Naive thymus-derived CD4-positive, alpha-beta T cell (primary cell): ENCODE measurements around the gene SYNPO. TPM values are rescaled to one million over a fixed set of nuclear protein-coding genes. Genes with fewer than 3 reads are reported as not detected.

Source experiments
- ATAC-seq: fragments of 150-1000 bp; cut with Tn5 transposase; 2 replicates; pipeline ENCODE4 v1.10.0; 2021; ENCODE audit warnings: mild to moderate bottlenecking, moderate library complexity
- CTCF ChIA-PET: fragments of 350-600 bp; sonication (Branson Sonifier 250); formaldehyde crosslinking; loops from one replicate; lab custom pipeline; 2021; ENCODE audit warnings: antibody characterized with exemption; lab: Charles Lee
- POLR2A ChIA-PET: fragments of 350-600 bp; sonication (Branson Sonifier 250); formaldehyde crosslinking; loops from one replicate; lab custom pipeline; 2021; ENCODE audit warnings: antibody characterized with exemption, inconsistent platforms; lab: Charles Lee
- DNase-seq, 9 donors: peaks; one replicate each; pipeline versions ENCODE4 v3.0.0 to v3.0.0-alpha.2; 2020 to 2022; ENCODE audit warnings: mixed read lengths in 1 of 9
- H3K27ac ChIP-seq: one replicate; pipeline ENCODE4 v1.7.0; 2013; ENCODE audit warnings: mild to moderate bottlenecking, low read depth, low read length, moderate library complexity
- H3K27me3 ChIP-seq, 2 donors: one replicate each; pipeline ENCODE4 v1.7.0; 2013; ENCODE audit warnings: low read length in 2 of 2, mild to moderate bottlenecking in 2 of 2, moderate library complexity in 2 of 2; ENCODE audit not compliant: control insufficient read depth in 2 of 2, insufficient read depth in 2 of 2
- H3K36me3 ChIP-seq, 3 experiments: 1 replicate in 2 of 3; 2 replicates in 1 of 3; pipeline ENCODE4 v1.7.0; 2013; ENCODE audit warnings: low read length in 3 of 3, mild to moderate bottlenecking in 3 of 3, moderate library complexity in 1 of 3; ENCODE audit not compliant: insufficient read depth in 3 of 3, control insufficient read depth in 2 of 3
- H3K4me1 ChIP-seq, 2 donors: one replicate each; pipeline ENCODE4 v1.7.0; 2013; ENCODE audit warnings: low read length in 2 of 2, mild to moderate bottlenecking in 2 of 2, moderate library complexity in 1 of 2; ENCODE audit not compliant: control insufficient read depth in 2 of 2, insufficient read depth in 2 of 2
- H3K4me3 ChIP-seq: 2 replicates; pipeline ENCODE4 v1.7.0; 2013; ENCODE audit warnings: mild to moderate bottlenecking, low read length
- H3K9me3 ChIP-seq, 3 experiments: 1 replicate in 2 of 3; 2 replicates in 1 of 3; pipeline ENCODE4 v1.7.0; 2013; ENCODE audit warnings: low read length in 3 of 3; ENCODE audit not compliant: control insufficient read depth in 2 of 3
- H3K27ac Mint-ChIP-seq, 9 donors: one replicate each; pipeline ENCODE4 v1.8.0; 2020 to 2022; ENCODE audit warnings: mixed read lengths in 9 of 9, mild to moderate bottlenecking in 8 of 9, moderate library complexity in 5 of 9, inconsistent platforms in 2 of 9
- H3K27me3 Mint-ChIP-seq, 5 donors: one replicate each; pipeline ENCODE4 v1.8.0; 2021 to 2022; ENCODE audit warnings: mixed read lengths in 5 of 5, mild to moderate bottlenecking in 1 of 5
- H3K36me3 Mint-ChIP-seq, 5 donors: one replicate each; pipeline ENCODE4 v1.8.0; 2020 to 2022; ENCODE audit warnings: mixed read lengths in 5 of 5, mild to moderate bottlenecking in 3 of 5, inconsistent platforms in 1 of 5
- H3K4me1 Mint-ChIP-seq, 7 donors: one replicate each; pipeline ENCODE4 v1.8.0; 2020 to 2022; ENCODE audit warnings: mixed read lengths in 7 of 7, mild to moderate bottlenecking in 3 of 7, inconsistent platforms in 1 of 7
- H3K4me3 Mint-ChIP-seq, 10 donors: one replicate each; pipeline ENCODE4 v1.8.0; 2020 to 2022; ENCODE audit warnings: mild to moderate bottlenecking in 10 of 10, mixed read lengths in 10 of 10, moderate library complexity in 6 of 10, inconsistent platforms in 2 of 10
- H3K9me3 Mint-ChIP-seq, 11 donors: one replicate each; pipeline ENCODE4 v1.8.0; 2020 to 2022; ENCODE audit warnings: mixed read lengths in 11 of 11, mild to moderate bottlenecking in 4 of 11, inconsistent platforms in 1 of 11, moderate library complexity in 1 of 11
- intact Hi-C, 2 donors: fragments of 100-400 bp; cut with micrococcal nuclease; formaldehyde crosslinking; loops; one replicate each; pipeline ENCODE4 v1.15.1; 2023
- polyA plus RNA-seq, 2 donors: library from polyadenylated mRNA; unstranded; fragments of 300-500 nt; fragmentation: Illumina TruSeq; gene quantifications; one replicate each; pipeline ENCODE4 v1.2.3, GENCODE V29; 2021
- total RNA-seq, 6 experiments: library from RNA in 5 of 6; stranded (reverse) in 5 of 6; gene quantifications; 1 replicate in 5 of 6; 2 replicates in 1 of 6; pipeline ENCODE4 v1.2.3 and lab custom pipeline; 2021 to 2026

SYNPO gene
- total and polyA plus RNA-seq, 7 experiments from 2014 or later = 0.07 to 0.59 (median 0.12) TPM; not detected in 3

GRCh38 chr5:150650021-150651006, 9.9 kb downstream of the SYNPO start:
- H3K27ac Mint-ChIP-seq = no peak overlapping the region
- H3K36me3 ChIP-seq = no peaks in the 10 kb centered on the region
- POLR2A ChIA-PET = no interaction called here
- H3K9me3 Mint-ChIP-seq = no peaks in the 10 kb centered on the region
- no peak for DNase-seq
- peaks cover 0 to 11% (median 0%) of the 10 kb centered on the region in 5 donors for H3K27me3 Mint-ChIP-seq
- H3K4me1 ChIP-seq = no peaks in the 10 kb centered on the region
- H3K9me3 ChIP-seq = no peaks in the 10 kb centered on the region
- H3K27ac ChIP-seq = no peak overlapping the region
- H3K4me1 Mint-ChIP-seq = peaks cover 0 to 2% (median 0%) of the 10 kb centered on the region in 7 donors
- intact Hi-C loops = no loop called here
- CTCF ChIA-PET = no interaction called here
- no peaks in the 10 kb centered on the region for H3K27me3 ChIP-seq
- no peak overlapping the region for H3K4me3 Mint-ChIP-seq
- no peaks in the 10 kb centered on the region for H3K36me3 Mint-ChIP-seq
- no peak for ATAC-seq
- H3K4me3 ChIP-seq = no peak overlapping the region

- Mint-ChIP-seq H3K27me3 (peaks cover 0 to 15% (median 0%) of the 10 kb centered on the region in 5 donors), H3K4me1 (peaks cover 0 to 4% (median 0%) of the 10 kb centered on the region in 7 donors), H3K36me3 (no peaks in the 10 kb centered on the region), H3K4me3 (no peak overlapping the region), H3K27ac (peak overlapping the region in 2 of 9 donors; percentile 22 to 36), H3K9me3 (no peaks in the 10 kb centered on the region)
- DNase-seq = no peak
- intact Hi-C loops = no loop called here
- CTCF ChIA-PET = no interaction called here
- Histone ChIP-seq H3K36me3 (no peaks in the 10 kb centered on the region), H3K27me3 (no peaks in the 10 kb centered on the region), H3K4me3 (no peak overlapping the region), H3K27ac (no peak overlapping the region), H3K4me1 (peaks cover 0 to 4% of the 10 kb centered on the region in 2 donors), H3K9me3 (no peaks in the 10 kb centered on the region)
- POLR2A ChIA-PET = no interaction called here
- ATAC-seq = no peak
Observed at GRCh38 chr5:150651382-150651781, 10.9 kb downstream of the SYNPO start.

- Histone ChIP-seq H3K27ac (no peak overlapping the region), H3K27me3 (no peaks in the 10 kb centered on the region), H3K4me1 (peaks cover 0 to 4% of the 10 kb centered on the region in 2 donors), H3K4me3 (no peak overlapping the region), H3K36me3 (no peaks in the 10 kb centered on the region), H3K9me3 (no peaks in the 10 kb centered on the region)
- ChIA-PET POLR2A (no interaction called here), CTCF (no interaction called here)
- Mint-ChIP-seq H3K9me3 (no peaks in the 10 kb centered on the region), H3K27me3 (peaks cover 0 to 15% (median 0%) of the 10 kb centered on the region in 5 donors), H3K36me3 (no peaks in the 10 kb centered on the region), H3K4me1 (peaks cover 0 to 4% (median 1%) of the 10 kb centered on the region in 7 donors), H3K4me3 (no peak overlapping the region), H3K27ac (peak overlapping the region in 1 of 9 donors; percentile 24)
- intact Hi-C loops = no loop called here
- ATAC-seq = no peak
- DNase-seq = no peak
Observed at GRCh38 chr5:150651924-150652671, 11.6 kb downstream of the SYNPO start.

DNA sequence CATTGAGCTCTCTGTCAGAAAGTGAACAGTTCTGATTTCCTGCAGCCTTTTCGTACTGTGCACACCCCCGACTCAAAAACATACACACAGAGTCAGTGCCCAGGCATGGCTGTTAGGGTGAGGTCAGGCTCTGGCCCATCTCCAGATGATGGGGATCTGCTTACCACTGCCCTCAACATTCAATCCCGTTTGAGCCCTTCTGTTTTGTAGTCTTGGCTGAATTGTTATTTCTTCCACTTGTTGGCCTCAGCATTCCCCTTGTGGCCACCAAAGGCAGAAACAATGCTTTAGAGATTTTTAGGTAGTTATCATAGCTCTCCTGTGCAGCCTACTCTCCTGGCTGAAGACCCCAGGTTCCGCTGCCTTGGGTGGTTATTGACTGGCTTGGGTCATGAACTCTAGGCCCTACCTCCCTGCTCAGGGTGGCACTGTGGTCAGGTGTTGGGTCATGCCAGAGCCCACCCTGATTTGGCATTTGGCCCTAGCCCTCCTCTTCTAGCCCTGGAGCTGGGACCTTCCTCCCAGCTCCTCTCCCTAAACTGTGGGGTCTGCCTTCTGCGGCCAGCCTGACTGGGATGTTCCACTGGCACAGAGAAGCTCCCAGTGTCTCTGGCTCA, 12.8 kb downstream of the SYNPO start:
- ChIA-PET CTCF (interaction anchor here (0.6 to 2.2 kb wide), 2 partner anchors 93 to 103 kb away, joined by 3 to 6 read pairs; no protein-coding TSS in a partner anchor), POLR2A (interaction anchor here (0.8 kb wide), 1 partner anchor 644 kb away, joined by 3 read pairs; no protein-coding TSS in a partner anchor)
- H3K4me3 ChIP-seq = no peak overlapping the region
- H3K9me3 ChIP-seq = no peaks in the 10 kb centered on the region
- Mint-ChIP-seq H3K4me1 (peaks cover 0 to 12% (median 5%) of the 10 kb centered on the region in 7 donors), H3K36me3 (no peaks in the 10 kb centered on the region), H3K4me3 (no peak overlapping the region), H3K27ac (peak overlapping the region in 1 of 9 donors; percentile 67), H3K9me3 (peaks cover 0 to 2% (median 0%) of the 10 kb centered on the region in 11 donors), H3K27me3 (peaks cover 0 to 15% (median 0%) of the 10 kb centered on the region in 5 donors)
- peaks cover 0 to 4% of the 10 kb centered on the region in 2 donors for H3K4me1 ChIP-seq
- no peaks in the 10 kb centered on the region for H3K36me3 ChIP-seq
- ATAC-seq (no peak), DNase-seq (no peak)
- intact Hi-C loops = no loop called here
- H3K27me3 ChIP-seq = no peaks in the 10 kb centered on the region
- no peak overlapping the region for H3K27ac ChIP-seq

- Histone ChIP-seq H3K4me3 (no peak overlapping the region), H3K4me1 (peaks cover 0 to 4% of the 10 kb centered on the region in 2 donors), H3K9me3 (no peaks in the 10 kb centered on the region), H3K27me3 (no peaks in the 10 kb centered on the region), H3K27ac (no peak overlapping the region), H3K36me3 (no peaks in the 10 kb centered on the region)
- H3K36me3 Mint-ChIP-seq = no peaks in the 10 kb centered on the region
- ChIA-PET POLR2A (interaction anchor here (0.6 to 0.8 kb wide), 2 partner anchors 215 to 645 kb away, joined by 3 read pairs; no protein-coding TSS in a partner anchor), CTCF (interaction anchor here (1.0 to 2.2 kb wide), 3 partner anchors 47 to 194 kb away, joined by 3 to 6 read pairs (median 3); partner anchors contain the start of gene RBM22)
- peak in 1 of 9 donors; percentile 19 for DNase-seq
- no peak for ATAC-seq
- H3K4me1 Mint-ChIP-seq = peaks cover 0 to 12% (median 5%) of the 10 kb centered on the region in 7 donors
- peaks cover 0 to 15% (median 0%) of the 10 kb centered on the region in 5 donors for H3K27me3 Mint-ChIP-seq
- H3K9me3 Mint-ChIP-seq = peaks cover 0 to 2% (median 0%) of the 10 kb centered on the region in 11 donors
- H3K4me3 Mint-ChIP-seq = no peak overlapping the region
- H3K27ac Mint-ChIP-seq = no peak overlapping the region
- intact Hi-C loops = no loop called here
Observed at GRCh38 chr5:150653762-150654556, 13.5 kb downstream of the SYNPO start.
